ENCODE data around the gene PRAMEF11. TPM values are rescaled to one million over a fixed set of nuclear protein-coding genes. Genes with fewer than 3 reads are reported as not detected.
"Not testable (repeated sequence)": the region's sequence is repeated elsewhere in the genome, so short reads cannot be mapped to it uniquely, and the experiment has no call there.

Gene PRAMEF11
- total RNA-seq (2021; fragmentation: NEBNext Ultra II Directional; extraction: Animal tissue kit (Norgen Biotek cat#: 25700)) (not detected in 2 replicates), polyA plus RNA-seq (2011; rRNA removed) (not detected in 2 replicates), polyA minus RNA-seq (2011; rRNA and poly(A)+ RNA removed) (not detected in 2 replicates)
- not detected for polyA plus RNA-seq (2011; cell fraction: cytosol; rRNA removed)
- polyA plus RNA-seq (2011; cell fraction: nucleus; rRNA removed) = not detected
- not detected in 4 replicates for polyA plus RNA-seq (2012, experiment 1 of 2)
- not detected for polyA plus RNA-seq (2012, experiment 2 of 2)
- polyA plus RNA-seq (2013, experiment 1 of 2) = not detected
- polyA plus RNA-seq (2013, experiment 2 of 2) = not detected
- not detected for polyA minus RNA-seq (2011; cell fraction: cytosol; rRNA and poly(A)+ RNA removed)
- not detected for polyA minus RNA-seq (2011; cell fraction: nucleus; rRNA and poly(A)+ RNA removed)
- long read RNA-seq, experiment 1 = 0 reads
- long read RNA-seq, experiment 2 = 0 reads

DNA sequence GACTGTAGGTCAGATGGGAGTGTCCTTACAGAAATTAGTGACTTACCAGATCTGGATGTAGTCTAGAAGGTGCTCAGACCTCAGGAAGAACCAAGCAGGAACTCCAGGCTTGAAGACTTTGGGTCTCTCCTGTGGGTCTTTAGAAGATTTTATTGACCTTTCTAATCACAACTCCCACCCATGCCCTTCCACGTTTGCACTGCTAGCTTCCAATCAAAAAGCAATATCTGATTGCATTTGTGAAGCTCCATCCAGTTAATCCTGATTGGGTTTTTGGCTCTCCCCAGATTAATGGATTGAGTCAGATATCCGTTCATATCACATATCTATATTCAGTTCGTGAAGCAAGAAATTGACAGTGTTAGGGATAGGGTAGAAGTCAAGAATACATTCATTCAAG is at the start of gene PRAMEF11:
Gene PRAMEF11, minus strand, starts transcription at position 101 of the 400 bp plus-strand sequence. CDS start 2,621 bp downstream, outside the sequence.
- H3K14ac ChIP-seq (ENCODE audit: insufficient read length); H2AFZ ChIP-seq (ENCODE audit: low read length); H2BK5ac ChIP-seq (ENCODE audit: low read depth, low read length); H3K9ac ChIP-seq (replicated peaks in 1 of 4; ENCODE audit: extremely low read depth in 1 of 4, low read depth in 3 of 4, low read length in 3 of 4); H3K4ac ChIP-seq (replicated peaks; ENCODE audit: insufficient read length, low read depth, low read length); H3K23me2 ChIP-seq (ENCODE audit: low read depth, low read length); H2AK5ac ChIP-seq (ENCODE audit: low read depth, low read length); H4K91ac ChIP-seq (replicated peaks; ENCODE audit: insufficient read length, low read length); POLR2A ChIA-PET (ENCODE audit: partially characterized antibody); H3K4me3 ChIP-seq (ENCODE audit: extremely low read depth in 1 of 4, insufficient read depth in 2 of 4, low read depth in 3 of 4, low read length in 4 of 4); H3K4me2 ChIP-seq (ENCODE audit: insufficient read depth in 1 of 2, low read depth in 2 of 2, low read length in 2 of 2); H4K8ac ChIP-seq (ENCODE audit: extremely low read depth, insufficient read depth, low read length); H3K27ac ChIP-seq (ENCODE audit: low read depth, low read length); CTCF ChIA-PET (ENCODE audit: partially characterized antibody); DNase-seq (ENCODE audit: low read depth in 1 of 2, low spot score in 2 of 2); H2BK15ac ChIP-seq (ENCODE audit: low read length); H3K27me3 ChIP-seq (replicated peaks in 1 of 4; ENCODE audit: control insufficient read depth in 3 of 4, extremely low read depth in 1 of 4, insufficient read depth in 3 of 4, low read length in 3 of 4); H2BK20ac ChIP-seq (ENCODE audit: low read length); H3K18ac ChIP-seq (ENCODE audit: extremely low read depth, low read length); H3K79me1 ChIP-seq (ENCODE audit: low read depth, low read length); H3K23ac ChIP-seq (ENCODE audit: insufficient read length); H2BK12ac ChIP-seq (ENCODE audit: low read depth, low read length); H3K79me2 ChIP-seq (ENCODE audit: control insufficient read depth in 1 of 2, insufficient read depth in 2 of 2, low read length in 2 of 2); FAIRE-seq; H4K20me1 ChIP-seq (replicated peaks in 1 of 2; ENCODE audit: control insufficient read depth in 1 of 2, insufficient read depth in 2 of 2, low read length in 2 of 2); H3K4me1 ChIP-seq (replicated peaks in 1 of 4; ENCODE audit: control insufficient read depth in 3 of 4, insufficient read depth in 4 of 4, low read length in 3 of 4); H3K36me3 ChIP-seq (ENCODE audit: control insufficient read depth in 2 of 4, insufficient read depth in 4 of 4, low read length in 3 of 4); H3K56ac ChIP-seq (replicated peaks; ENCODE audit: insufficient read length, low read depth, low read length); H4K5ac ChIP-seq (ENCODE audit: insufficient read length, low read depth, low read length); H2BK120ac ChIP-seq (replicated peaks; ENCODE audit: low read depth, low read length): not testable (repeated sequence)
- WGBS, 2 experiments (ENCODE audit: extremely low coverage in 1 of 2, insufficient coverage in 1 of 2, insufficient read length in 1 of 2, insufficient replicate concordance in 2 of 2, low coverage in 1 of 2, low lambda C conversion rate in 2 of 2, missing lambda C conversion rate in 1 of 2) = 38% methylated on average over 3 of the region's 3 CpGs; no CpG with 5 or more reads in 1 of the 2 experiments
- peaks cover 0 to 12% of the 10 kb centered on the region in 2 experiments; a peak in 2 of 4 replicates for H3K9me3 ChIP-seq (ENCODE audit: insufficient read depth in 2 of 2, low read depth in 1 of 2, low read length in 1 of 2)
